Measurements from ENCODE around the gene SLC26A11.

DNA sequence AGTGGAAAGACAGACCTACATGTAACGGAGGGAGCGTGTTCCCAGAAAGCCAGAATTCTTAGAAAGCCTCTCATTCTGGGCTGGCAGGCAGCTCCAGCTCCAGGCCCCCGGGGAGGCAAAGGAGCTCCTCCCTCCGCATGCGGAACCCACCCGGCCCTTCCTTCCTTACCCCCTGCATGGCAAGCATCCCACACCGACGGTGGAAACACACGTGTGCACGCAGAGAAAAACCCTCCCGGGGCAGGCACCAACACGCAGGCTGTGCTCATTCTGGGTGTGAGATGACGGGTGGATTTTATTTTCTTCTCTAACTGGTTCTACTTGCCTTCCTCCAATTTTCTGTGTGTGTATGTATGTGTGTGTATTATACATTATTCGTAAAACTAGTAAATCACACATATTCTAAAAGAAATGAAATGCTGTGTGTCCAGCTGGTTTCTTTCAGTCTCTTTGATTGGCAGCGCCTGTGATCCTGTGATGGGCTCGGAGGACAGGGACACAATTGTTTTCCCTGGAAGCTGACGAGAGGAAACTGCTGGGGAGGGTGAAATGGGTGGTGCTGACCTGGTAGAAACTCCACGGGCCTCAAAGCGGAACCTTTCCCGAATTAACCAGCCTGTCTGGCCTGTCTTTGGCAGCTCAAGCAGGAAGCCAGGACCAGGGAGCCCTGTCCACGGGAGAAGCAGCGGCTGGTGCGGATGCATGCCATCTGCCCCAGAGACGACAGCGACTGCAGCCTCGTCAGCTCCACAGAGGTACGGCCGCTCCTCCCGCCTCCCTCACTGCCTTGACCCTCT, 28.2 kb upstream of the SLC26A11 start:
- TF ChIP-seq, protein P1, sequence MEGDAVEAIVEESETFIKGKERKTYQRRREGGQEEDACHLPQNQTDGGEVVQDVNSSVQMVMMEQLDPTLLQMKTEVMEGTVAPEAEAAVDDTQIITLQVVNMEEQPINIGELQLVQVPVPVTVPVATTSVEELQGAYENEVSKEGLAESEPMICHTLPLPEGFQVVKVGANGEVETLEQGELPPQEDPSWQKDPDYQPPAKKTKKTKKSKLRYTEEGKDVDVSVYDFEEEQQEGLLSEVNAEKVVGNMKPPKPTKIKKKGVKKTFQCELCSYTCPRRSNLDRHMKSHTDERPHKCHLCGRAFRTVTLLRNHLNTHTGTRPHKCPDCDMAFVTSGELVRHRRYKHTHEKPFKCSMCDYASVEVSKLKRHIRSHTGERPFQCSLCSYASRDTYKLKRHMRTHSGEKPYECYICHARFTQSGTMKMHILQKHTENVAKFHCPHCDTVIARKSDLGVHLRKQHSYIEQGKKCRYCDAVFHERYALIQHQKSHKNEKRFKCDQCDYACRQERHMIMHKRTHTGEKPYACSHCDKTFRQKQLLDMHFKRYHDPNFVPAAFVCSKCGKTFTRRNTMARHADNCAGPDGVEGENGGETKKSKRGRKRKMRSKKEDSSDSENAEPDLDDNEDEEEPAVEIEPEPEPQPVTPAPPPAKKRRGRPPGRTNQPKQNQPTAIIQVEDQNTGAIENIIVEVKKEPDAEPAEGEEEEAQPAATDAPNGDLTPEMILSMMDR (IDR thresholded peaks at IDR 0.05) = no peak
- TF ChIP-seq POLR2A (IDR thresholded peaks at IDR 0.05) = no peak

Measured in thyroid gland (tissue), 4 donors.